HG03439 (cell line): ENCODE results near the gene RUNX2.

Source experiments
- ATAC-seq: cut with Tn5 transposase; IDR thresholded peaks from one replicate; pipeline ENCODE4 v1.9.1; 2021; ENCODE audit warnings: mild to moderate bottlenecking, moderate library complexity; ENCODE audit not compliant: unreplicated experiment

Gene RUNX2

DNA sequence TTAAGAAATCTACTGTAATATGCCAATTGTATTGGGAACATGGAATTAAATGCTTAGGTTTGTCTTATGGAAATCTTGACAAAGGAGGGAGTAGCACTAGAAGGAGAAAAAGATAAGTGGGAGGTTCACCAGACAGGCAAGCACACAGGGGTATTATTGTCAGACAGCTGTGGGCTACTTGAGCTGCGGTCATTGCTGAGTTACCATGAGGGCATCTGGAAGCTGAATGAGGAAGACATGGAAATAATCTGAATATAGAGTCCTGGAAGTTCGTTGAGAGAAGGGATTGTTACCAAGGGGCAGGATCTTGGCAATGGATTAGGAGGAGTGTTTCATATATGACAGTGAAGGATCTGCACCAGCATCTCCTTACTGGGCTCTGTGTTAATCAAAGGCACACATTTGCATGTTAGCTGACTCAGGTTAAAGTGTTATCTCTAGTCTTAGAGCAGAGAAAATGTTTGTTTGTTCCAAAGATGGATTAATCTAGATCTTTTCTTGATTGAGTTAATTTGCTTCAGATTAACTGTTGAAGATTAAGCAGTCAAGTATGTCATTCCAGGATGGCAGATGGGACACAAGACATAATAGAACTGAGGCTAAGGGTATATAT, 102.6 kb downstream of the RUNX2 start:
- no peak for ATAC-seq

- no peak for ATAC-seq
Observed at GRCh38 chr6:45431317-45432065, 103.4 kb downstream of the RUNX2 start.

- ATAC-seq = no peak
Observed at GRCh38 chr6:45432977-45433376, 104.8 kb downstream of the RUNX2 start.

DNA sequence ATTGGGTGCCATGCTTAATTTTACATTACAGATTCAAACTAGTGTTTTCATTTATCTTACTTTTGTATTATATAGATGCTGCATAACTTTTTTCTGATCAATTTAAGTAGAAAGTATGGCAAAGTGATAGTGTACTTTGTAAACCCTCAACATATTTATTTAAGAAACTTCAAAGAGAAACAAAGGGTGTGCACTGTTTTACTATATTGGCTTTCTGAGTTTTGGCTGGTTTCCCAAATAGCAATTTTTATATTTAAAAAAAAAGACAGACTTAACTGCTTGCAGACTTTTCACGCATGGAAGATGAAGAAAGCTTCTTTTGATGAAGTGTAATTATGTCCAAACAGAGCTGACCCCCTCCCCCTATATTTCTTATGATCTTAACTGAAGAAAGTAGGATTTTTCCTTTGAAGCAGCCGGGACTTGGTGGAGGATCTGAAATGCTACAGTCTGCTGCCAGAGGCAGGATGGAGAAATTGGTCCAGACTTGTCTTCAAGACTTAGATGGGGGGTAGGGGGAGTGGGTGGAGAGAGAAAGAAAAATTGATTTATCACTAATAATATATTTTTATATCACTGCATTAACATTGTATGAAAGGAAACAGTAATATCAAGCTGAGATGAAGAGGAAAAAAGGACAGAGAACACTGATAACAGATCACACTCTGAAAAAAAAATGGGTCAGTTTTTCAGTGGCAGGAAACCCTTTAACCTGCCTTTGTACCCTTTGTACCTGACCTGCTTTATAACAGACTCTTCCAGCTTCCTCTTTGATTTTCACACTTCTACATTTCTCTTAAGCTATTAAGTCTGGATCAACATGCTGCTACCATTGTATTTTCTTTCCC, 105.6 kb downstream of the RUNX2 start:
- ATAC-seq = no peak

DNA sequence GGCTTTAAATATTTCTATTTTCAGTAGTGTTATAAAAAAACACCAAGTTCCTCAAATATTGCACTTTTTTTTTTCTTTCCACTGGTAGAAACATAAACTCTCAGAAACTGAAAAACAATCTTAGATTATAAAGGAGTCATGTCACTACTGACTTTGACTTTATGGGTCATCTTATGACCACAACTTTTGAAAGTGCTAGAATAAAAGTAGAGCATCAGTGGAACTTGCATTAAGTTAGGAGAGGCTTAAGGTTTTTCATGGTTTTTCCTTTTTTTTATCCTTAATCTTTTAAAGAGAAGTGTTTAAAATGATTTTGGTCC, 106.2 kb downstream of the RUNX2 start:
- ATAC-seq = no peak

DNA sequence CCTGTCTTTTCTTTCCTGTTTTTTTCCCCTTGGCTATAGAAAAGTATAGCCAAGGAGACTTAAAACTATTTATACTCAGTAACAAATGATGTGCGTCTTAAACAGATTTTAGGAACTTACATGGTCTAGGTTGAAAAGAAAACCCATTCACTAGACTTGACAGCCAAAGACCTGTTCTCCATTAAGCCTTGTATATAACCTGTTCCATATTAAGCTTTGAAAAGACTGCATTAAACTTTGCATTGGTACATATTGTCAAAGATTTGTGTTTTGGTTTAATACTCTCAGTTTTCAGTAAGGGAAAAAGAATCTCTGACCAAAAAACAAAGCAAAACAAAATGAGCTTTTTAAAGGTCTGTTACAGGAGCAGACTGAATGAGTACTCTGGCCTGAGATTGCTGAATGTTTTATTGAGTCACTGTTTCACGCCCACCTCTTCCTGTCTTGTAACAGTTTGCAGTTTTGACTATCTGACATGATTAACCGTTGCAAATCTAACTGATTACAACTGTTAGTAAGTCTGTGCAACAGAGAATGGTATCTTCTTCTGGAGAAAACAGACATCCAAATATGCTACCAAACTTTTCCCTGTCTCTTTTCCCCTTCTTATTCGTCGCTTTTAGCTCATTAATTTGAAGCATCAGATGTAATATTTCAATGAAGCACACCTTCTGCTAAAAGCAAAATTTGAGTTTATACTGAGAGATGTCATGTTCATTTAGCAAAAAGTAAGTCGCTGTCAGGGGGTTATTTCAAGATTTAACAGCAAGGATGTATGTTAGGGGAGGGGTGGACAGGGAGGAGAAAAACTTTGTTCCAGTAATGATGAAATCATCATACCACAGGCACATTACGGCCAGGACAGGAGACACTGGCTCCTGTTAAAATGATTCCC, 108.7 kb downstream of the RUNX2 start:
- ATAC-seq = peak; percentile 76

DNA sequence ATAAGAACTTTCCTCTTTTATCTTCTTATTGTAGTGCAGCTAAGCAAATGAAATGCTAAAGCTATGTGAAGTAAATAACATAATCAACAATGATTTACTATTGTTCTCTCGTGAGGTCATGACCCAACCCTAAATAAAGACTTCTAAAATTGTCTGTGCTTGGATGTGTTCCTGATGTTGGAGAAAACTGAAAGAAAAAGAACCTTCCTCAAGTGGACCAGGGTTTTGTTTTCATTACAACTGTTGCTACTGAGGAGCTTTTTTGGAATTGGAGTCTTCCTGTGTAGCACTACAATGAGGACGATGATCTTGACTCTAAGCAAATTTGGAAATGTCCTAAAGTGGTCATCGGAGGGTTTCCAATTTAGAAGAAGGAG, 109.3 kb downstream of the RUNX2 start:
- ATAC-seq = no peak

DNA sequence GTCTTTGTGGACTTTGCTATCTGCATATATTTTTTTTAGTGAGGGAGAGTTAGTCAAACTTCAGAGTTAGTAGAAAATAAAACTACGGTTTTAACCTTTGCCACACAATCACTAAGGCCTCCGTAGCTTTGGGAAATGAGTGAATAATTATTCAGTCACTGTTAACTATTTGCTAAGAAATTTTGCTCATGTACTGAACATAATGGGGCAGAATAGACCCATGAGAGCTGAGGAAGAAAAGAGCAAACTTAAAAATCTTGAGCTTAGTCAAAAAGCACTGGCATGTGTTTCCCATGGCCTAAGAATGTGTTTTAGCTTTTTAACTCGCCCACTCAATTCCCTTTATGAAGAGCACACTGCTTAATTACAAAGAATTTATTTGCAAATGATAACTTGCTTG, 110.0 kb downstream of the RUNX2 start:
- ATAC-seq = no peak

DNA sequence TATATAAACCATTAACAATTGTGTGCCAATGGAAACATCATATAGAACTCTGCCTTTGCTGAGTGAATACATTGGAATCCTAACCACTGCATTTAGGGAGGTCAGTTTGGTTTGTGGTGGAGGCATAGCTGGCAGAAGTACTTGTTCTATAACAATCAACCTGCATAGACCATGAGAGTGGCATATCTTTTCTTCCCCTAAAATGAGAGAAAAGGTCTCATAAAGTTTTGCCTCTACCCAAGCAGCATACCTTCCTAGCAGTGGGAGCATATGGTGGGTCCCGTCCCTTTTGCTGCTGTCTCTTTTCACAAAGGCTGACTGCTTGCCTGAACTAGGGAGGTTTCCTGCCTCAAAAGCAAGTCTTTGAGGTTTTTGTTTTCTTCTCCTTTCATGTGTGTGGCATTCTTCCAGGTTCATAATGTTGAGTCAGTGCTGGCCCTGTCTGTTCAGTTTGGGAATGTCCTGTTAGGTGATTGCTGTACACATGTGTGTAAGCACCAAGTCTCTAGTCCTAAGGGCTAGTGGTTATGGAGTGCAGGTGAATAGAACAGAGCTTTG, 110.8 kb downstream of the RUNX2 start:
- no peak for ATAC-seq

DNA sequence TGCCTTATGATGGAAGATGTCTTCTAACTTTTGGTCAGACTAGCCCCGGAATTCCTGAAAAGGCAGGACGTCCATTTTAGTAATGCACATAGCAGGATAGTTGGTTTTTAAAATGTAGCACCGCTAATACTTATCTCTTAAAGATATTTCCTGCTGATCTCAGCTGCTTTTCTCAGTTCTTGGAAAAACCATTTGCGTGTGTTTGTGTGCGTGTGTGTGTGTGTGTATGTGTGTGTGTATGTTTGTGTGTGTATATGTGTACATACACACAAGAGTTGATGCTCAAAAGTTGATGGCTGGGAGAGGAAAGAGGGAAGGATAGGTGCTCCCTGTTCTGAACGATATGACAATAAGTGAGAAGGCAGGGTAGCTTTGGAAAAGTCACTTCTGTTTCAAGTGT, 111.3 kb downstream of the RUNX2 start:
- no peak for ATAC-seq

DNA sequence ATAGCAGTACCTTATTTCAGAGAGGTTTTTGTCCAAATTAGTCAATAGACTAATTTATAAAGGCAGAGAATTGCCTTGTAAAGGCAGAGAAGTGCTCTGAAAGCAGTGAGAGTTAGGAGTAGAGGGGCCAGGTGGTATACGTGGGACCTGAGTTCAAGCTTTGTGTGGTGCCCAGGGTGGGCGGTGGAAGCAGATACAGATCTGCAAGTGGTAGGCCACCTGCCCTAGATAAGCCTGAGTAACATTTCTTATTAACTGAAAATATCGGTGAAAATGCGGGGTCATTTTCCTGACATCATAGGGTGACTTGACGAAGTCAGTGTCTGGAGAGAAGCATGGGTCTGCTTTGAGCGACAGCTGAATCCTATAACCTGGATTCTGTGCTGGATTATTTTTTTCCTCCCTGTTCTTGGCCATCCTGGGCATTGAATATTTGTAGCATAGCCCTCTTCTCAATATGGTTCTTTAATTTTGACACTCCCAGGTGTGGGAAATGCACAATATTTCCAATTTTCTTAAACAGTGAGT, 111.8 kb downstream of the RUNX2 start:
- no peak for ATAC-seq

GRCh38 chr6:45441851-45442453, 113.8 kb downstream of the RUNX2 start:
- no peak for ATAC-seq

- ATAC-seq = no peak
Observed at GRCh38 chr6:45442716-45443115, 114.6 kb downstream of the RUNX2 start.

DNA sequence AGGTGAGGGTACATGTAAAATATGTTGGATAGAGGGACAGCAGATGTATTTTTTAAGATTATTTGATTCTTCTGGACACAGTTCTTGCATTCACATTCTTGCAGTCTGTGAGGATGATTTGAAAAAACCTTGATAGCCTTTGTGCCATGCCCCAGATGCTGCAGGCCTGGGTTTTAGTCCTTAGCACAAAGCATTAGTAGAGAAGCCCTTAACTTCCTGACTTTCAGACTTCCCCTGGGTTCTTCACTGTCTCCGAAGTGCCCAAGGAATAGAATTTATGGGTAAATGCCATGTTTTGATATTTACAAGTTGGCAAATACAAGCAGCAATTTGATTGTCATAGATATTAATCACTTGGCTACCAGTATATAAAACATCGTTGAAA, 117.2 kb downstream of the RUNX2 start:
- no peak for ATAC-seq

- ATAC-seq = no peak
Observed at GRCh38 chr6:45445749-45446549, 117.8 kb downstream of the RUNX2 start.

DNA sequence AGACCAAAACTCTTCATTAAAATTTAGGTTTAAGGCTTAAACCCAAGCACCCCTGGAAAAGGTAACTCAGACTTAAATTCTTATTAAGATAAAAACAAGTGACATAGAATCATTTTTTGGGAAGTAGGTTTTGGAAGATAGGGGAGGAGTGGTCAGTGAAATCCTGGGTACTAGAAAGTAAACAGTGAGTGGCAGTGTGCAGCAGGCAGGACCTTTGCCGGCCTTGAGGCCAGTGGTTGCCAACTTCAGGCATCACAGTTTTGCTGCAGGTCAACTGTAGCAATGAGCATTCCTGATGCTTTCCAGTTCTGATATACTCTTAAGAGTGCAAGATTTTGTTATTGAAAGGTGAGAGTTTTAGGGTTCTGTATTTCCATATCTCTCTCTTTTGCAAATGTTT, 118.9 kb downstream of the RUNX2 start:
- no peak for ATAC-seq

GRCh38 chr6:45447716-45448115, 119.6 kb downstream of the RUNX2 start:
- ATAC-seq = no peak

DNA sequence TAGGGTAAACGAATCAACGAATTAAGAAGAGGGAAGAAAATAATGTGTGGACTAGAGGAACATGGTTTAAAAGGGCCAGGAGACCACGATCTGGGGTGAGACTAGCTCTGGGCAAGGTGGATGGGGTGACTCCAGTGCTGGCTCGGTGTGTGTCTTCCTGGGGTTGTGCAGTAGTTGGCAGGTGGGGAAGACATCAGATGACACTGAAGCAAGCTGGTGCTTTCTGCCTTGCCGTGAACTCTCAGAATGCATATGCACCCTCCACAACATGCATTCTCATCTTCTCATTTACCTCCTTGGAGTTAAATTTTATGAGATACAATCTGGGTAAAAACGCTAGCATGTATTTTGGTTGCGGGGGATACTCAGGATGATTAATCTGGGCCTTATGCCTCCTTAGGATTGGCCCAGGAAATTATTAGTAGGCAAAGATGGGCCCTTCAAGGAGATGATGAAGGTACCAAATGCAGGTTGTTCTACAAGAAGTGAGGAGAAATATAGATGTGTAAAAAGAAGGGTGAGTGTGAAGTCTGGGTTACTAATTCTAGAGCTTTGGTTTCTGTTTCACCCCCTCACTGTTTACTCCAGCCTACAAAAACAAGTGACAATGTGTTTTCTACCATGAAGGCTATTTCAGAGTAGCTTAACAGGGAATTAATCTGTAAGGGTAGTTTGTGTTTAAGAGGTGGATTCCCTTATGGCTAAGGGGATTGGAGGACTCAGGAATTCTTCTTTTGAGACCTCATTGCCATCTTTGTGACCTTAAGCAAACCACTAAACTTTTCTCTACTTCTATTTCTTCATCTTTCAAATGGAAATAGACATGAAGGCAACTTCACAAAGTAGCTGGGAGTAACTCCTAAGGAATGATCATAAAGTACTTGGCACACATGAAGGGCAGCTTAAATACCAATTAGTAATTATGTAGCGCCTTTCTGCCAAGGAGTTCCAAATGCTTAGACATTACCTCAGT, 120.6 kb downstream of the RUNX2 start:
- ATAC-seq = no peak
